Occipital lobe (tissue), 2 donors: ENCODE data around the gene TMEM212. TPM values are rescaled to one million over a fixed set of nuclear protein-coding genes. Genes with fewer than 3 reads are reported as not detected.
"Not testable (repeated sequence)": the region's sequence is repeated elsewhere in the genome, so short reads cannot be mapped to it uniquely, and the experiment has no call there.

Experiments
- DNase-seq: peaks from one replicate; lab custom pipeline; 2025; lab: John Stamatoyannopoulos, UW
- total RNA-seq: library from RNA; depleted of rRNA; stranded (reverse); fragments of >200 nt; gene quantifications from one replicate; pipeline ENCODE4 v1.2.3, GENCODE V29; 2014

Gene TMEM212
- total RNA-seq, 1 donor from 2014 or later = not detected

- no peak for DNase-seq
These were observed 11.6 kb downstream of the TMEM212 start for GRCh38 chr3:171854649-171855305.

GRCh38 chr3:171858770-171859169 lies 15.6 kb downstream of the TMEM212 start:
- DNase-seq = not testable (repeated sequence)

GRCh38 chr3:171860830-171861535 lies 17.8 kb downstream of the TMEM212 start:
- no peak for DNase-seq

GRCh38 chr3:171862392-171862791 lies 19.2 kb downstream of the TMEM212 start:
- DNase-seq = no peak

GRCh38 chr3:171862993-171863521 lies 19.9 kb downstream of the TMEM212 start:
- no peak for DNase-seq

GRCh38 chr3:171863920-171864319 lies 20.8 kb downstream of the TMEM212 start:
- no peak for DNase-seq

- no peak for DNase-seq
These were observed 22.2 kb downstream of the TMEM212 start for GRCh38 chr3:171865191-171865865.

- no peak for DNase-seq
These were observed 24.8 kb downstream of the TMEM212 start for GRCh38 chr3:171867981-171868380.

GRCh38 chr3:171871392-171872274 lies 28.5 kb downstream of the TMEM212 start:
- no peak for DNase-seq

GRCh38 chr3:171873580-171873979 lies 30.4 kb downstream of the TMEM212 start:
- DNase-seq = no peak

- DNase-seq = no peak
These were observed 31.1 kb downstream of the TMEM212 start for GRCh38 chr3:171874251-171874681.

GRCh38 chr3:171874879-171875278 lies 31.7 kb downstream of the TMEM212 start:
- no peak for DNase-seq

GRCh38 chr3:171875923-171876412 lies 32.8 kb downstream of the TMEM212 start:
- DNase-seq = no peak

- no peak for DNase-seq
These were observed 33.6 kb downstream of the TMEM212 start for GRCh38 chr3:171876680-171877147.

GRCh38 chr3:171878461-171879225 lies 35.5 kb downstream of the TMEM212 start:
- DNase-seq = no peak

GRCh38 chr3:171879472-171879871 lies 36.3 kb downstream of the TMEM212 start:
- no peak for DNase-seq

- DNase-seq = no peak
These were observed 37.1 kb downstream of the TMEM212 start for GRCh38 chr3:171880101-171880870.

GRCh38 chr3:171881251-171881650 lies 38.1 kb downstream of the TMEM212 start:
- DNase-seq = no peak

- no peak for DNase-seq
These were observed 40.2 kb downstream of the TMEM212 start for GRCh38 chr3:171883257-171883892.
